ENCODE data around the gene MYL7. TPM values are rescaled to one million over a fixed set of nuclear protein-coding genes. Genes with fewer than 3 reads are reported as not detected.

The MYL7 gene
- total and polyA plus RNA-seq, 4 donors: 0.66 to 4.5 (median 2.2) TPM; not detected in 1

GRCh38 chr7:44113764-44114354 is 27.3 kb downstream of the MYL7 start:
- Histone ChIP-seq H3K27ac (ENCODE audit: low read depth, low read length) (peak overlapping the region; percentile 4), H3K4me3 (ENCODE audit: low read depth, low read length) (no peak overlapping the region), H3K27me3 (ENCODE audit: control insufficient read depth, insufficient read depth, low read length) (no peaks in the 10 kb centered on the region), H3K4me1 (ENCODE audit: control insufficient read depth, insufficient read depth, low read length) (peaks cover 65% of the 10 kb centered on the region), H3K36me3 (ENCODE audit: control insufficient read depth, insufficient read depth, low read length) (peaks cover 98% of the 10 kb centered on the region), H3K9me3 (ENCODE audit: control insufficient read depth, insufficient read depth, low read length) (no peaks in the 10 kb centered on the region)
- DNase-seq (ENCODE audit: low read depth in 4 of 6, low spot score in 6 of 6): no peak
- 81% methylated on average over 20 of the region's 24 CpGs for WGBS (ENCODE audit: insufficient coverage)

- DNase-seq (ENCODE audit: low read depth in 4 of 6, low spot score in 6 of 6): no peak
- Histone ChIP-seq H3K4me3 (ENCODE audit: low read depth, low read length) (no peak overlapping the region), H3K9me3 (ENCODE audit: control insufficient read depth, insufficient read depth, low read length) (no peaks in the 10 kb centered on the region), H3K4me1 (ENCODE audit: control insufficient read depth, insufficient read depth, low read length) (peaks cover 65% of the 10 kb centered on the region), H3K36me3 (ENCODE audit: control insufficient read depth, insufficient read depth, low read length) (peaks cover 99% of the 10 kb centered on the region), H3K27me3 (ENCODE audit: control insufficient read depth, insufficient read depth, low read length) (no peaks in the 10 kb centered on the region), H3K27ac (ENCODE audit: low read depth, low read length) (no peak overlapping the region)
- WGBS (ENCODE audit: insufficient coverage): 62% methylated on average over 22 of the region's 34 CpGs
These were observed 28.0 kb downstream of the MYL7 start for GRCh38 chr7:44112997-44113763.

GRCh38 chr7:44112231-44112996 is 28.7 kb downstream of the MYL7 start:
- no peak overlapping the region for H3K27ac ChIP-seq (ENCODE audit: low read depth, low read length)
- peak in 1 of 6 donors; percentile 26 for DNase-seq (ENCODE audit: low read depth in 4 of 6, low spot score in 6 of 6)
- 43% methylated on average over 32 of the region's 41 CpGs for WGBS (ENCODE audit: insufficient coverage)
- no peaks in the 10 kb centered on the region for H3K27me3 ChIP-seq (ENCODE audit: control insufficient read depth, insufficient read depth, low read length)
- H3K4me1 ChIP-seq (ENCODE audit: control insufficient read depth, insufficient read depth, low read length): peaks cover 66% of the 10 kb centered on the region
- no peaks in the 10 kb centered on the region for H3K9me3 ChIP-seq (ENCODE audit: control insufficient read depth, insufficient read depth, low read length)
- H3K4me3 ChIP-seq (ENCODE audit: low read depth, low read length): no peak overlapping the region
- H3K36me3 ChIP-seq (ENCODE audit: control insufficient read depth, insufficient read depth, low read length): peaks cover 99% of the 10 kb centered on the region

GRCh38 chr7:44111761-44112160 is 29.4 kb downstream of the MYL7 start:
- DNase-seq (ENCODE audit: low read depth in 4 of 6, low spot score in 6 of 6): peak in 1 of 6 donors; percentile 46
- Histone ChIP-seq H3K27ac (ENCODE audit: low read depth, low read length) (no peak overlapping the region), H3K9me3 (ENCODE audit: control insufficient read depth, insufficient read depth, low read length) (no peaks in the 10 kb centered on the region), H3K36me3 (ENCODE audit: control insufficient read depth, insufficient read depth, low read length) (peaks cover 99% of the 10 kb centered on the region), H3K4me1 (ENCODE audit: control insufficient read depth, insufficient read depth, low read length) (peaks cover 73% of the 10 kb centered on the region), H3K4me3 (ENCODE audit: low read depth, low read length) (no peak overlapping the region), H3K27me3 (ENCODE audit: control insufficient read depth, insufficient read depth, low read length) (no peaks in the 10 kb centered on the region)
- 62% methylated on average over 16 of the region's 16 CpGs for WGBS (ENCODE audit: insufficient coverage)

- peak in 2 of 6 donors; percentile 74 to 76 for DNase-seq (ENCODE audit: low read depth in 4 of 6, low spot score in 6 of 6)
- no peak overlapping the region for H3K4me3 ChIP-seq (ENCODE audit: low read depth, low read length)
These were observed 30.2 kb downstream of the MYL7 start for GRCh38 chr7:44110719-44111635.

GRCh38 chr7:44109991-44110390 is 31.1 kb downstream of the MYL7 start:
- Histone ChIP-seq H3K9me3 (ENCODE audit: control insufficient read depth, insufficient read depth, low read length) (no peaks in the 10 kb centered on the region), H3K4me1 (ENCODE audit: control insufficient read depth, insufficient read depth, low read length) (peaks cover 73% of the 10 kb centered on the region), H3K36me3 (ENCODE audit: control insufficient read depth, insufficient read depth, low read length) (peaks cover 87% of the 10 kb centered on the region), H3K27me3 (ENCODE audit: control insufficient read depth, insufficient read depth, low read length) (no peaks in the 10 kb centered on the region), H3K27ac (ENCODE audit: low read depth, low read length) (no peak overlapping the region), H3K4me3 (ENCODE audit: low read depth, low read length) (no peak overlapping the region)
- WGBS (ENCODE audit: insufficient coverage): 95% methylated on average over 16 of the region's 18 CpGs
- DNase-seq (ENCODE audit: low read depth in 4 of 6, low spot score in 6 of 6): no peak

More at GRCh38 chr7:44110719-44111635, 30.2 kb downstream of the MYL7 start:
- Histone ChIP-seq H3K36me3 (ENCODE audit: control insufficient read depth, insufficient read depth, low read length) (peaks cover 96% of the 10 kb centered on the region), H3K4me1 (ENCODE audit: control insufficient read depth, insufficient read depth, low read length) (peaks cover 73% of the 10 kb centered on the region), H3K27me3 (ENCODE audit: control insufficient read depth, insufficient read depth, low read length) (no peaks in the 10 kb centered on the region), H3K9me3 (ENCODE audit: control insufficient read depth, insufficient read depth, low read length) (no peaks in the 10 kb centered on the region), H3K27ac (ENCODE audit: low read depth, low read length) (no peak overlapping the region)
- WGBS (ENCODE audit: insufficient coverage): 67% methylated on average over 20 of the region's 27 CpGs

GRCh38 chr7:44108768-44109750 is 32.1 kb downstream of the MYL7 start:
- no peak for DNase-seq (ENCODE audit: low read depth in 4 of 6, low spot score in 6 of 6)
- Histone ChIP-seq H3K36me3 (ENCODE audit: control insufficient read depth, insufficient read depth, low read length) (peaks cover 78% of the 10 kb centered on the region), H3K4me3 (ENCODE audit: low read depth, low read length) (no peak overlapping the region), H3K27me3 (ENCODE audit: control insufficient read depth, insufficient read depth, low read length) (peaks cover 2% of the 10 kb centered on the region), H3K9me3 (ENCODE audit: control insufficient read depth, insufficient read depth, low read length) (no peaks in the 10 kb centered on the region), H3K27ac (ENCODE audit: low read depth, low read length) (no peak overlapping the region), H3K4me1 (ENCODE audit: control insufficient read depth, insufficient read depth, low read length) (peaks cover 71% of the 10 kb centered on the region)
- WGBS (ENCODE audit: insufficient coverage): 89% methylated on average over 14 of the region's 21 CpGs

GRCh38 chr7:44107961-44108767 is 33.0 kb downstream of the MYL7 start:
- 92% methylated on average over 18 of the region's 21 CpGs for WGBS (ENCODE audit: insufficient coverage)
- peaks cover 72% of the 10 kb centered on the region for H3K4me1 ChIP-seq (ENCODE audit: control insufficient read depth, insufficient read depth, low read length)
- no peak for DNase-seq (ENCODE audit: low read depth in 4 of 6, low spot score in 6 of 6)
- no peaks in the 10 kb centered on the region for H3K9me3 ChIP-seq (ENCODE audit: control insufficient read depth, insufficient read depth, low read length)
- H3K27ac ChIP-seq (ENCODE audit: low read depth, low read length): no peak overlapping the region
- H3K27me3 ChIP-seq (ENCODE audit: control insufficient read depth, insufficient read depth, low read length): peaks cover 2% of the 10 kb centered on the region
- H3K36me3 ChIP-seq (ENCODE audit: control insufficient read depth, insufficient read depth, low read length): peaks cover 69% of the 10 kb centered on the region
- no peak overlapping the region for H3K4me3 ChIP-seq (ENCODE audit: low read depth, low read length)
